ENCODE results near the gene MSI2.

MSI2 gene

GRCh38 chr17:57643062-57643461 is 386.7 kb downstream of the MSI2 start:
- in situ Hi-C loops (cut with MboI; ENCODE audit: low sequenced_read_pairs), result no loop called here

- in situ Hi-C loops (cut with MboI; ENCODE audit: low sequenced_read_pairs), result no loop called here
Measured at GRCh38 chr17:57644326-57644725, 388.0 kb downstream of the MSI2 start.

DNA sequence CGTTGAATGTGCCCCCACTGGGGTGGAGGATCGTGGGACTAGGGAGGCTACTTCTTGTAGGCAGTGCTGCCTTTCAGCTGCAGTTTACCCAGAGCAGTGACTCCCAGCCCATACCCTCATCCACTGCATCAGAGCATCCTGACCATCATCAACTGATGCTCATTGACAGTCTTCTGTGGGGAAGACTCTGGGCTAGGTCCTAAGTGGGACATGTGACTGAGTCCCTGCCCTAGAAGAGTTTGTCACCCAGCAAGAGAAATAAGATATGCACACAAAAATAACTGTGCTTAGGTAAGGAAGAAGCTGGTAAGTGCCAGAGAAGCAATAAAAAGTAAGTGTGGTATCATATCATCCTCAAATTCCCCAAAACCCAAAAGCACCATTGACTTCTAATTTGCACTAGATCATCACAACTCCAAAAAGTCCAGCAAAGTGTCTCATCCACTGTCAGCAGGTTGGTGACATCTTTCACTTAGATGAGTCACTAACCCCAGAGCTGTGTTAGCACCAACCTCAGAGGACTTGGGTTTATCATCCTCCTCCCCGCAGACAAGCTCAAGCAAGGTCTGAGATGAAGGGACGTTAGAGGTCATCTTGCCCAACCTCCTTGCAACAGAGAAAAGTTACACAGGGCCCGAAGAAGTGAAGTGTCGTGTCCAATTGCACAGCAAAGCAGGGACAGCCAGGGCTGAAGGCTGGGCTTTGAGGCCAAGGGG is 389.8 kb downstream of the MSI2 start:
- in situ Hi-C loops (cut with MboI; ENCODE audit: low sequenced_read_pairs), result no loop called here

DNA sequence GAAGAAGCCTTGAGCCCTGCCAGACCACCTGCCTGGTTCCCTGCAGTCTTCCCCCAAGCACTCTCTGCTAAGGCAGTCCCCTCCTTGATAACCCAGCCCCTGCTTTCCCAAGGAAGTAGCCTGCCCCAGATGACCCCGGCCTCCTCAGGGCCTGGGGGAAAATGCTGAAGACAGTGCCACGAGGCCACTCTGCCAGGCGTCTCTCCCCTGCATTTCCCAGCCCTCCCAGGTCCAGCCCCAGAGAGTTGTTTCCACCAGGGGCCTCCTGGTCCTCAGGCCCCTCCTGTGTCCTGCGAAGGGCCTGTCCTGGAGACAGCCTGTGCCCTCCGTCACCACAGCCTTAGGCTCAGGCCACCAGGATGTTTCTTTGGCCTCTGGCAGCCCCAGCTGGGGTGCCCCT is 392.4 kb downstream of the MSI2 start:
- in situ Hi-C loops (cut with MboI; ENCODE audit: low sequenced_read_pairs), result no loop called here

DNA sequence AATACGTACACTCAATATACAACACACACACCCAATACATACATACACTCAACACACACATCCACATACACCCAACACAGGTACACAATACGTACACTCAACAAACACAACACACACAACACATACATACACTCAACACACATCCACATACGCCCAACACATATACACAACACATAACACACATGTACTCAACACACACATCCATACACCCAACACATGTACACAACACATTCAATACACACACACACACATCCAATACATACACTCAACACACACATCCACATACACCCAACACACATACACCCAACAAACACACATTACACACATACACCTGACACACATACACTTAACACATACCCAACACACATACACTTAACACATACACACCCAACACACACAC is 392.9 kb downstream of the MSI2 start:
- in situ Hi-C loops (cut with MboI; ENCODE audit: low sequenced_read_pairs), result no loop called here

GRCh38 chr17:57649731-57650484 is 393.6 kb downstream of the MSI2 start:
- in situ Hi-C loops (cut with MboI; ENCODE audit: low sequenced_read_pairs), result no loop called here

- in situ Hi-C loops (cut with MboI; ENCODE audit: low sequenced_read_pairs), result no loop called here
Measured at GRCh38 chr17:57650548-57650947, 394.2 kb downstream of the MSI2 start.

DNA sequence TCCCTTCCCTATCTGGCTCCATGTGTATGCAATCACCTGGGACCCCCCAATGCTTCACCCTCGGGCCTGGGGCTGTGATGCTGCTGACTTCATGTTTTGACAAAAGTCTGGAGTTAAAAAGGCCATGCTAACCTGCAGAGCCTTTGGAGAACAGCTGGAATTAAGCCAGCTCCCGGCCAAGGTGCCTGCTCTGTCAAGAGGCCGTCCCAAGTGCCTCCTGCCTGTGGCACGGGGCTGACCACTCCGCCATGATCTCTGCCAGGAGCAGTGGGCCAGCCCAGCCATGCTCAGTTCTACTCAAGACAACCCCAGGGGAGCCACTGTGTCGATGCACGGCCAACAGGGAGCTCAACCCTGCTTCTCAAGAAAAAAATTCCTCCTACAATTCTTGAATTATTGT is 395.1 kb downstream of the MSI2 start:
- in situ Hi-C loops (cut with MboI; ENCODE audit: low sequenced_read_pairs), result no loop called here

- in situ Hi-C loops (cut with MboI; ENCODE audit: low sequenced_read_pairs), result no loop called here
Measured at GRCh38 chr17:57651996-57652395, 395.7 kb downstream of the MSI2 start.

DNA sequence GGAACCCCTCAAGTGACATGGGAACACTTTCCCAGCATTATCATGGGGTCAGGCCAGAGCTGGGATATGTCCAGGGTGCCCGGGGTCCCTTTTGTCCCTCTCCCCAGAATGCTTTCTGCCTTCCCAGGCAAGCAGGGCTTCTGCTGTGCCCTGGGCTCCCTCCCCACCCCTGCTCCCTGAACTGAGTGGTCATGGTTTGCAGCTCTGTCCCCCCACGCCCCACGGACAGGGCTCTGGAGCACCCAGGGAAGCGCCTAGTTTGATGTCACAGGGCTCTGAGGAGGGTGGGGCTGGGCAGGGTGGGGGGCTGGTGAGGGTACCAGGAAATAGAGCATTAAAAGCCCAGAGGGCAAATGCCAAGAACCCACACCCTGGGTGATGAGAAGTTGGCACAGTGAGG is 396.5 kb downstream of the MSI2 start:
- in situ Hi-C loops (cut with MboI; ENCODE audit: low sequenced_read_pairs), result no loop called here

GRCh38 chr17:57653279-57653678 is 397.0 kb downstream of the MSI2 start:
- in situ Hi-C loops (cut with MboI; ENCODE audit: low sequenced_read_pairs), result no loop called here

DNA sequence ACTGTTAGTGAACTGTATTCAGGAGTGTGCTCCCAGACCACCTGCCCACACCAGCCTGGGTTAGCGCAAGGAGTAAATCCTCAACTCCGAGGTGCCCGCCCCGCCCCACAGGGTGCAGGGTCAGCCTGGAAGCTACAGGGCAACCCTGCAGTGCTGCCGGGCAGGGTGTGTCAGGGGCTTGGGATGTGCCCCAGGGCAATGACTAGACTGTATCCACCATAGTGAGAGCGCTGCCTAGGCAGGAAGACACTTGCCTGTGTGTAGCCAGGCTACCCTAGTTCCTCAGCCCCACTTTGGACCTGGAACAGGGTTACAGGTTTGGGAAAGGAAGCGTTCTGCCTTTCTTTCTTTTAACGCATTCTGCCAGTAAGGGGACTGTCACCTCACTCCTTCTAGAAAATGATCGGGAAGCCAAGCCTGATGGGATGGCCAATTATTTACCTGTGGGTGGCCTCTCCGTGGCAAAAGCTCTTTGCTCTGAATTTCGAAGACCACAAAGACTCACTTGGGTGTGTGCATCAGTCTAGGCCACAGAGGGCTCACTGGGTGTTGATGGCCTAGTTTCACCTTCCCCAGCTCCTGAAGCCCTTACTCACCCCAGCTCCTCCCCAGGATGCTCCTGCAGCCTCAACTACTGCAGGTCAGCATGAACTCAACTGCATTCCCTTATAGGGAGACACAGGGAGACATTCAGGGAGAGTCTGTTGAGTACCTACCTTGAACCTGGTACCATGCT is 397.9 kb downstream of the MSI2 start:
- in situ Hi-C loops (cut with MboI; ENCODE audit: low sequenced_read_pairs), result no loop called here

- in situ Hi-C loops (cut with MboI; ENCODE audit: low sequenced_read_pairs), result no loop called here
Measured at GRCh38 chr17:57655553-57655952, 399.2 kb downstream of the MSI2 start.

DNA sequence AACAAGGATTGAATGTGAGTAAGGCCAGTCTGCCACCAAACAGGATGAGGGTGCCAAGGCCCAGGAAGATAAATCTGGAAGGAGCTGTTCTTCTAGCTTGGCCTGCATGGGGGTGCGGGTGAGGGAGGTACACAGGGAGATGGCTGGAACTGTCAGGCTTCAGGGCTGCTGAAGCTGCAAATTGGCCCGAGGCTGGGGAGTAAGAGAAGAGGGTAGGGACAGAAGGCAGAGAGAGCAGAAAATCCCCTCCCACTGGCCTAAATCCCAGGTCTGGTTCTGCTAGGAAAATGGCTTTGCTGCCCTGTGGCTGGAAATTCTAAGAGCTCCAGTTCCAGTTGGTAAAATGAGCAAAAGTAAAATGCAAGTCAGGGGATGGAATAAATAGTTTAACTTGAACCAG is 400.9 kb downstream of the MSI2 start:
- in situ Hi-C loops (cut with MboI; ENCODE audit: low sequenced_read_pairs), result no loop called here

DNA sequence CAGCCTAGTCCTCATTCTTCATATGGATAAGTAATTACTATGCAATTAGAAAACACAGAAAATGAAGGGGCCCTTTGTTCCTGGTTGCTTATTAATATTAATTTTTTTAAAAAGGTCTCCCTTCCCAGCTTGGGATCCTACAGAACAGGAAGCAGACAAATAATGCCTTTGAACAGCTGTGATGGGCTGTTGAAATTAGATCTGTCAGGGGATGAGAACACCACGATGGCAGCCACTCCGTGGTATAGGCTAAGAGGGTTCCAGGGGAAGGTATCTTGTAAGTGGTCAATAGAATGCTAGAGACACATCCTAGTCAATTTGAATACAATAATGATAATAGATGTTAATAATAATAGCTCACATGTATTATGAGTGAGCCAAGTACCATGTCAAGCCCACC is 405.7 kb downstream of the MSI2 start:
- in situ Hi-C loops (cut with MboI; ENCODE audit: low sequenced_read_pairs), result no loop called here

DNA sequence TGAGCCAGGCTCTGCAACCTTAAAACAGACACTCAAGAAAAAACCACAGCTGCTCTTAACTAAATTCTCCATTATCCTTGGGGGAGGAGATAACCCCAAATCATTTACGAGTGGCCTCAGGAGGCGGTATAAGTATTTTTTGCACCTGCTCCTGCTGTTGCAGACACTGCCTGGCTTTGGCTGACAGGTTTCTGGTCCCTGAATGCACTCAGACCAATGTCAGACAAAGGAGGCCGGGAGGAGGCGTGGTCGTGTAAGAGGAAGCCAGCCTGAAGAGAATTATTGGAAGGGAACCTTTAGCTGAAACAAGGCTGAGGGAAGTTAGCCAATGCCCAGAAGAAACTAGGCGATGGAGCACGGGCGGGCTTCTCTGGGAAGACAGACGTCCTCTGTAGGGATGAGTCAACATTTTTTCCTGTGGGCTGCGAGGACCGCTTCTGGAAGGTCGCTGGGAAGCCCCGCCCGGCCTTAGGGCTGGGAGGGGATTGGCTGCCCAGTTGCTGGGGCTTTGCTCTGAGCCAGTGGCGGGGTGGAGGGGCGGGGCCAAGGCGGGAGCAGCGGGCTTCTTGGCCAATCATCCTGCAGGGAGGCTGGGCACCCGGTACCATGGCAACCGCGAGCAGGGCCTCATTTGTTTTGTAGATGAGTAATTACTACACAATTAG is 406.5 kb downstream of the MSI2 start:
- in situ Hi-C loops (cut with MboI; ENCODE audit: low sequenced_read_pairs), result no loop called here

GRCh38 chr17:57663326-57664070 is 407.2 kb downstream of the MSI2 start:
- in situ Hi-C loops (cut with MboI; ENCODE audit: low sequenced_read_pairs), result no loop called here

GRCh38 chr17:57665128-57665527 is 408.8 kb downstream of the MSI2 start:
- in situ Hi-C loops (cut with MboI; ENCODE audit: low sequenced_read_pairs), result no loop called here

- in situ Hi-C loops (cut with MboI; ENCODE audit: low sequenced_read_pairs), result no loop called here
Measured at GRCh38 chr17:57665696-57666095, 409.4 kb downstream of the MSI2 start.

GRCh38 chr17:57666201-57666870 is 410.0 kb downstream of the MSI2 start:
- in situ Hi-C loops (cut with MboI; ENCODE audit: low sequenced_read_pairs), result no loop called here
